ENCODE measurements around the gene NUP43.
"Not testable (repeated sequence)": the region's sequence is repeated elsewhere in the genome, so short reads cannot be mapped to it uniquely, and the experiment has no call there.

NUP43 gene

DNA sequence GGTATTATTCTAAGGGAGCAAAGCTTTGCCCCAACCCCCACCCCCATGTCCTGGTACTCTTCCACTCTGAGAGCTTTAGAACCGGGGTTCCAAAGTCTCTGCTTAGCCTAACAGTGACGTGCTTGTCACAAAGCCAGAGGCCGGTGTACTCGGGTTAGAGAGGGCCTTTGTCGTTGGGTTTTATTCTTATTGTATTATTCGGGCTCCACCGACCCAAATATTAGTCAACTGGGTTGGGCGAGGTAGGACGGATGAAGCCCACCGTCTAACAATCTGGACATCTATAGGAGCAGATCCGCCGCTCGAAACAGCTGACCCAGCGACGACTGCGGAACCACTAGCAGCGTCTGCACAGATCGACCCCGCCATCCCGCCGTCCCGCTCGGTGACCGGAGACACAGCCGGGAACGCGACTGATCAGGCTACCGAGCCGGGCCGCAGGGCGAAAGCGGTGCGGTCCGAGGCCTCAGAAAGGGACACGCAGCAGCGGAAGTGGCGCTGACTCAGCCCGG is 2.8 kb upstream of the NUP43 start:
- DNase-seq (ENCODE audit: low spot score): not testable (repeated sequence)

DNA sequence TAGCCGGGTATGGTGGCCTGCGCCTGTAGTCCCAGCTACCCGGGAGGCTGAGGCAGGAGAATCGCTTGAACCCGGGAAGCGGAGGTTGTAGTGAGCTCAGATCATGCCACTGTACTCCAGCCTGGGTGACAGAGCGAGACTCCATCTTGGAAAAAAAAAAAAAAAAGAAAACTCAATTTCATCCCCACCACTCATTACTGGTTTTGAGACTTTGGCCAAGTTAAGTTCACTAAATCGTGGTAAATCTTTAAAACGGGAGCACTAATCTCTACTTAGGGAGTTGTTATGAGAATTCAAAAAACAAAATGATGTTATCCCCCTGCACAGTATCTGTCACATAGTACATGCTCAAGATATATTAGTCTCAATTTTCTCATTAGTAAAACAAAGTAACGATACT is 1.1 kb downstream of the NUP43 start:
- not testable (repeated sequence) for DNase-seq (ENCODE audit: low spot score)

DNA sequence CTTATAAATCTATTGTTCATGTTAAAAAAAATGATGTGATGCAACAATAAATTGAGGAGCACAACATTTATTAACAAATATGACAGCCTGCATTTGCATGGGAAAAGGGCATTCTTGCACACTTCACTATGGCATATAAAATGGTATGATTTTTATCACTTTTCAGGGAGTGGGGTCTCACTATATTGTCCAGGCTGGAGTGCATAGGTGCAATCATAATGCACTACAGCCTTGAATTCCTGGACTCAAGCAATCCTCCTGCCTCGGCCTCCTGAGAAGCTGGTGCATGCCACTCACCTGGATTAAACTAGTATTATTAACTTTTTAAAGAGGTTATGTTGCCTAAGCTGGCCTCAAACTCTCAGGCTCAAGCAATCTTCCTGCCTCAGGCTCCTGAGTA is 11.4 kb downstream of the NUP43 start:
- no peak for DNase-seq (ENCODE audit: low spot score)

DNA sequence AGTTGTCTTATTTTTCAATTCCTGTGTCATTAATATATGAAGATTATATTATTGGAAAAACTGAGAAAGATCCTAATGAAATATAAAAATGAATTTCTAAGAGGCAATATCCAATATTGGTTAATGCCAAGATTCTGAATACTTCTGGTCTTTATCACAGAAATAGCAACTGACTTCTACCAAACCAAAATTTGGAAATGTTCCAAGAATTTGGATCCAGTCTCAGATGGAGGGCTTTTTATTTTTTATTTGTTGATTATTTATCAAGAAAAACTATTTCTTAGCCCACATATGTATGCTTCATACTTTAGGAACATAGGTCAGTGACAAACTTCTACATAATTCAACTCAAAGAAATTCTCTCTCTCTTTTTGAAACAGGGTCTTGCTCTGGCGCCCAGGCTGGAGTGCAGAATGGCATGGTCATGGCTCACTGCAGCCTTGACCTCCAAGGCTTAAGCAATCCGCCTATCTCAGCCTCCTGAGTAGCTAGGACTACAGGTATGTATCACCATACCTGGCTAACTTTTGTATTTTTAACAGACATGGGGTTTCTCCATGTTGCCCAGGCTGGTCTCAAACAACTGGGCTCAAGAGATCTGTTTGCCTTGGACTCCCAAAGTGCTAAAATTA is 13.1 kb downstream of the NUP43 start:
- DNase-seq (ENCODE audit: low spot score): no peak

DNA sequence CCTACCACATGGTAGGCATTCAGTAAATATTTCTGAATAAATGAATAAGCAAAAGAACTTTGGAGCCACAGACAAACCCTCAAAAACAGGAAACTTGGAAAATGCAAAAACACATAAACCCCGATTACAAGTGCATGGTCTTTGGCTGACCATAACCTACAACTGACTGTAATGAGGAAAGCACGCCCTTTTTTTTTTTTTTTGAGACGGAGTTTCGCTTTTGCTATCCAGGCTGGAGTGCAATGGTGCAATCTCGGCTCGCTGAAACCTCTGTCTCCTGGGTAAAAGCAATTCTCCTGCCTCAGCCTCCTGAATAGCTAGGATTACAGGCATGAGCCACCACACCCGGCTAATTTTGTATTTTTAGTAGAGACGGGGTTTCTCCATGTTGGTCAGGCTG is 16.5 kb downstream of the NUP43 start:
- DNase-seq (ENCODE audit: low spot score): no peak

DNA sequence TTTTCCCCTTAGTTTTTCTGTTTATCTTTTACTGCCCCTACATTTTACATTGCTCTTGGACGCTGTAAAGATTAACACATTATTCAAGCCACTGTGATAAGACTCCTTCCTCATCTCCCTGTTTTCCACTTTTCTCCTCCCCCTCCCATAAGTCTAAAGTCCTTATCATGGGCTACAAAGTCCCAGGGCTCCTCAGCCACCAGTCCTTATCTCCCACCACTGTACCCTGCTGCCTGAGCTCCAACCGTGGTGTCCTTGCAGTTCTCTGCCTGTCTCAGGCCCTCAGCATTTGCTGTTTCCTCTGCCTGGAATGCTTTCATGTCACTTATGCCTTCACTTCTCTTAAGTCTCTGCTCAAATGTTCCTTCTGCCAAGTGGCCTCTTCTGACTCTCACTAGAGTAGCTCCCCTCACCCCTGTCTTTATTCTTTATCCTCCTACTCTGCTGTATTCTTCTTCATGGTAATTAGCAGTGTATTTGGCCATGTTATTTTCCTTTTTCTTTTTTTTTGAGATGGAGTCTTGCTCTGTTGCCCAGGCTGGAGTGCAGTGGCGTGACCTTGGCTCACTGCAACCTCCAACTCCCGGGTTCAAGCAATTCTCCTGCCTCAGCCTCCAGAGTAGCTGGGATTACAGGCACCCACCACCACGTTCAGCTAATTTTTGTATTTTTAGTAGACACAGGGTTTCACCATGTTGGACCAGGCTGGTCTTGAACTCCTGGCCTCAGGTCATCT is 17.7 kb downstream of the NUP43 start:
- no peak for DNase-seq (ENCODE audit: low spot score)

DNA sequence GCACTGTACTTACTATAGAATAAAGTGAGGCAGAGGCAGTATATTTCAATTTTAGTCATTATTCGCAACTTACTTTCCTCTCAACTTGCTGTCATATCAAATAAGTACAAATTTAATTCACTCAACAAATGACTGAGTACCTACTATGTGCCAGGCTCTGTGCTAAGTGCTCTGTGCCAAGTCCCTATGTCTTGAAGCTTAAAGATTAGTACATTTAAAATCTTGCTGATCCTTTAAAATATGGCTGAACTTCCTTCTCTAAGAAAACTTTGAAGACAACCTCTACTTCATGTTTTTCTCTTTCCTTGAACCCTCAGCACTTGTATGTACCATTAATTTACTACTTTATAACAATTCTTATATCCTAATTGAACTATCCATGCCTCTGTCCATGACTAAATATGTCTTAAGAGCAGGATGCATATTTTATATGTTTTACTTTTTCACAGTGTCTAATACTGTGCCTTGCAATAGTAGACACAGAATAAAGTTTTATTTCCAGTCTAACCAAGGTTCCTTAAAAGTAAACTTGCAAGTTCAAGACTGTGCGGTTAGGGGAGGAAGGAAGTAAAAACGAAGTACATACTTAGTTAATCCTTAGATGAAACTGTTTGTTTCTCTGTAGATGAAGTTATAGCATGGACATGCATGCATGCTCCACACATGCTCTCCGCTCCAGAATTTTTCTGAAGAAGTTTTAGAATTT is 18.4 kb downstream of the NUP43 start:
- no peak for DNase-seq (ENCODE audit: low spot score)

DNA sequence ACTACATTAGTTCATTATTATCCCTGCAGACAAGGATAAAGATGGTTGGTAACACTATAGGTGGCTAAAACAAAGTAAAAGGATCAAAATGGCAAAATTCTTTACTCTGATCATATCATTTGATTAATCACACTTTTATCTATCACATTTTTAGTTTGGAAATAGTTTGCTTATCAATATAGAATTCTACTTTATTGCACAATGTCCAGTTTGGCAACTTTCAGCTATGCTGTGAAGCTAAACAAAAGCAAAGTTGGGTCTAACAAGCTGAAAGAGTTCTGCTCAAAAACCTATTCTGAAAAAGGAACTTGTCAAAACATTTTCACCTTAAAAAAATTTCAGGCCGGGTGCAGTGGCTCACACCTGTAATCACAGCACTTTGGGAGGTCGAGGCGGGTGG is 20.5 kb downstream of the NUP43 start:
- no peak for DNase-seq (ENCODE audit: low spot score)

DNA sequence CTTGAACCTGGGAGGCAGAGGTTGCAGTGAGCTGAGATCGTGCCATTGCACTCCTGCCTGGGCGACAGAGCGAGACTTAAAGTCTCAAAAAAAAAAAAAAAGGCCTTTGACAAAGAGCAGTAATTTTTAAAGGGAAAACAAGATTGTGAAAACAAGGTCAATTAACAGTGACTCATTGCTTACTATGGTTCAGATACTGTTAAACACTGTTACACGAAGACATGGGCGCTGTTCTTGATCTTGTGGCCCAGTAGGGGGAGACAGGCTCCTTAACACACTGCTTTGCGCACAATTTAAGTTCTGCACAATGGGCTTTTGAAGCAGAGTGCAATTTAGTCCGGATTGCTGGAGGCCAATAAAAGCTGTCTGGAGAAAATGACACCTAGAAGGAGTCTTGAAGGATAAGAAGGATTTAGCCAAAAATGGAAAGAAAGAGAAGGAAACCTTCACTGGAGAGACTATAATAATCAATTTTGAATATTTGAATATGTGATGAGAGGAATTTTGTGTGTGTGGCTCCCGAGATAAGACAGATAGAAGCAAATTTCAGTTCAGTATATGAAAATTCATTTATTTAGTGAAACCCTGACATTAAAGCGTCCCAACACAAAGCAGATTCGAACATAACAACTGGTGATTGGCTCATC is 22.4 kb downstream of the NUP43 start:
- DNase-seq (ENCODE audit: low spot score): peak; percentile 64

DNA sequence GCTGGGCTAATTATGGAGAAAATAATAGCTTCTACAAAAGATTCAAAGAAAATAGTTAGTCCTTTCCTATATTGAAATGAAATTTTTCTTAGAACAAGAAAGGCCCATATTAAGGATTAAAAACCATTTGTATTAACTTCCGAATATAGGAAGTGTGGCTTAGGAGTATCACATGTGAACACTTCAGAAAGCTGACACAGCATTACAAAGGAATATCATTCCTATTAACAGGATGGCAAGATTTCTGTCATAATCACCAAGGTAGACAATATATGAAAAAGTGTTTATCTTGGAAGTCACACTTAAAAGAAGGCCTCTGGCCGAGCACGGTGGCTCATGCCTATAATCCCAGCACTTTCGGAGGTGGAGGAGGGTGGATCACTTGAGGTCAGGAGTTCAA is 23.1 kb downstream of the NUP43 start:
- no peak for DNase-seq (ENCODE audit: low spot score)

DNA sequence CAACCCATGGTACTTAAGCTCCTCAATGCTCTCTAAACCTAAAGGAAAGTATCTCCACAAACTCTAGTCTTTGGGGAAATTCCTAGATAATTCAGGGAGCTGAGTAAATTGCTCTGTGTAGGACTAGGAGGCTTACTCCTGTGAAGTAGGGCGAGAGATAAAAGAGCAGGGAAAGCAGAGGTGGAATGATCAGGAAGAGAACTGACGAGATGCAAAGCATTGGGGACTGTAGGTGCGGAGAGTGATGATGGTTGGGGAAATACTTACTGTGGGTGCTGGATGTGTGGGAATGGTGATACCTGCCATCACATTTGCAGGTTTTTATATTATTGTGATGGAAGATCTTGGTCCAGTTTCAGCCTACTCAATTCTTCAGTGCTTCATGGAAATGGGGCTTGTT is 26.8 kb downstream of the NUP43 start:
- DNase-seq (ENCODE audit: low spot score): no peak

DNA sequence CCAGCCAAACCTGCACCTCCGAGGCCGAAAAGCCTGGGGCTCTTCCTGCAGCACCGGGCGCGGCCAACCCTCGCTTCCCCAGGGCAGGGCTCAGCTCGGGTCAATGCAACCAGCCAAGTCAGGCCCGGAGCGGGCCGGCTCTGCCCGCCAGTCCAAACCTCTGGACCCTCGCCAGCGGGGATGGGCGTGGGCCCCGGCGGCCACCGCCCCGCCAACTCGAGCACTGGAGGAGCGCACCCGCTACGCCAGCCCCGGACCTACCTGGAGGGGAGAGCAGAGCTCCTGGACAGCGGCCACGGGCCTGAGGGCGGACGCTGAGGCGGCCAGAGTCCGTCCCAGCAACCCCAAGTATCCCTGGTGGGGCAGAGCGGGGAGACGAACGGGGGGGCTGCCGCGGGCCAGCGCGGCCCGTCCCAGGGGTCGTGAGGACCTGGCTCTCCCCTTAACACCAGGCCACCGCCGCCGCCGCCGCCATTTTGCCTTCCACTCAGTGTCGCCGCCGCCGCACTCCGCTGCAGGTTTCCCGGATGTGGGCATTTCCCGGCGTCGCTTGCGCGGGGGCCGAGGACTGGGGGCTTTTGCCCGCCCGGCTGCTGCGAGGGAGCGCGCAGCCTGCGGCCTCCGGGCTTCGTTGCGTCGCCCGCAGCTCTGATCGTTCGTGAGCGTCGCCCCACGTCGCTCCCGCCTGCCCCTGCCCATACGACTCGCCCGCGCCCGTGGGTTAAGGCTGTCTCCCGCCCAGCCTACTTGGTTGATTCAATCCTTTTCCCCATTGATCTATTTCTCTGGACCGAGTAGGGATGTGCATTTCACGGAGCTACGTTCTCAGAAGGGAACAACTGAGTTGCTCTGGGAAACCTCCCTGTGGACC is 28.5 kb downstream of the NUP43 start, which contains the start of gene LATS1:
TSS of gene LATS1 (minus strand) at position 514 of the 871 bp plus-strand sequence. CDS start 15,975 bp downstream, outside the sequence.
- peak; percentile 91 for DNase-seq (ENCODE audit: low spot score)

DNA sequence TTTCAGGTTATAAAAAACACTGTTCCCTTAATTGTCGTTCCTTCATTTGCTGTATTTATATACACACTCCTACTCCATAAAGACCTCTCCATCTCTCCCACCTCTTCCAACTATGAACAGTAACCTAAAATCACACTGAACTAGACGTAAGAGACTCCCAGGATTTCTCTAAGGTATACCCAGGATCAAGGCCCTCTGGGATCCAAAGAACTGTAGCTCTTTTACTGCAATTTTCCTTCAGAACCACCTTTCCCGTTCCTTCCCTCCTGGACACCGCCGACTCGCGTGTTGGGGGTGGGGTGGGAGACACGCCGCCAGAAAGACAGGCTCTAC is 29.1 kb downstream of the NUP43 start:
- no peak for DNase-seq (ENCODE audit: low spot score)

DNA sequence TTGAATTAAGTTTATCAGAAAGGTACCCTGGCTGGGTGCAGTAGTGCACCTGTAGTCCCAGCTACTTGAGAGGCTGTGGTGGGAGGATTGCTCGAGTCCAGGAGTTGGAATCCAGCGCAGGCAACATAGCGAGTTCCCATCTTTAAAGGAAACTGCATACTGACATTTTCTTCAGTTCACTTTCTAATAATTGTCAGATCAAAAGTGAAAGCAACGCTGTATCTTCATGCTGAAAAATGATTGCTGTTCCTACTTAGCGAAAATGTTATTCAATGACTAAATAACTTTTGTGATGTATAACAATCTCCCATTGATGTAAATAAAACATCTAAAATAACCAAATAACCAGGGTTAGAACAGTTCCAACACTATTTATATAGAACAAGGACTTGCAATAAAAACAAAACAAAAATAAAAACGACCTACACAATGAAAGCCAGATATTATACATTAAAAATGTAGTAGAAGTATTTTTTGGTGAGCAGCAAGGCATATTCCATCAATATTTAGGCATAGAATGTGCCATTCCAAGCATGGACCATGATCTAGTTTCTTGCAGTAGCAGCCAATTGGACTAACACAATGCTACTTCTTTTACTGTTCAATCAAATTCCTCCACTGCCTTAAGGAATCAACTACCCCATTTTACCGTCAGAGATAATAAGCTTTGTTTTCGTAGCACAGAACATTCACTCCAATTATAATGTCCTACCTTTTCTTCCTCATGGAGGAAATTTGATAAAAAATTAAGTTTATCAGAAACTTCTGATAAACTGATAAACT is 30.0 kb downstream of the NUP43 start:
- DNase-seq (ENCODE audit: low spot score): peak; percentile 33

DNA sequence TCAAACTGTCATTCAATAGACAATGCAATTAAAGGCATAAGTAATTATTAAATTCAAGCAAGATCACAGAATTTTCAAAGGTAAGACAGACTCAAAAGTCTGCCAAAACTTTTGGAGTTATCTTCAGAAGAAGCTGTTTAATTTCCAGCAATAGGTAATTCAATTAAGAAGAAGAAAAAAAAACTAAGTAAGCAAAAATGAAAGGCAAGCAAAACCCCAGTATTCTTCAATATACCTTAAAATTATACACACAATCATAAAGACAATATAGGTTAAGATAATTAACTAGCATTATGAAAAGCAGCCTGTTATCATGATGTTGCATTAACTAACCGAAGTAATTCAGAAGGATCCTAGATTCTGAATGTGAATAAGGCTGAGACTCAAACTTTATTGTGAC is 31.9 kb downstream of the NUP43 start:
- DNase-seq (ENCODE audit: low spot score): no peak

DNA sequence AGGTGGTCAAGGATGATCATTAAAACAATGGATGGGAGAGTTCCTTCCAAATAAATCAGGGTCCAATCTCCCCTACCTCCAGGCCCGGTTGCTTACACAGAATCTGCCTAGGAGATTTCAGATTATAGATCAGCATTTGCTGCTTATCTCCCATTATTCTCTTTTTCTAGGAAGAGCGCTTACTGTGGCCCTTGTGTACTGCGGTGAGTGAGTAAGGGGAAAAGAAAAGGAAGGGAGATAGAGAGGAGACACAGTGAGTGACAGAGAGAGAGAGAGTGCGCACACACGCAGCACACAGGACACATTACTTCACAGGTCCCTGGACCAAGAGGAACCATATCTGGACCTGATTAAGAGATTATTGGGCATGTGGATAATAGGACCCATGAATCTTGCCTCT is 34.6 kb downstream of the NUP43 start:
- DNase-seq (ENCODE audit: low spot score): no peak

DNA sequence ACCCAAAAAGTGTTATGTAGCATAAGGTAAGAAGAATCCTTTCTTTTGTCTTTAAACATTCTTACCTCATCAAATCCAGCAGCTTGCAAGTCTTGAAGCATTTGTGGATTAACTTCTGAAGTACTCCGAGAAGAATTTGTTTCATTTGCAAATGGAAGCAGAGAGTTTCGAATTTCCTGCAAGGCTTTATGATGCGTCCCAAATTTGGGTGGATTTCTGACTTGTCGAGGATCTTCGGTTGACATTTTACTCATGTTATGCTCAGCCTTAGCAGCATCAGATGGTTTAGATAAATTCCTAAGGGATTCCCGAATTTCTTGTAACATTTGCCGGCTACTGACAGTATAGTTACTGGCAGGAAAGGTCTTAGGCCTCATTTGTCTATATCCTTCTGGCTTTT is 44.6 kb downstream of the NUP43 start:
- peak; percentile 10 for DNase-seq (ENCODE audit: low spot score)

DNA sequence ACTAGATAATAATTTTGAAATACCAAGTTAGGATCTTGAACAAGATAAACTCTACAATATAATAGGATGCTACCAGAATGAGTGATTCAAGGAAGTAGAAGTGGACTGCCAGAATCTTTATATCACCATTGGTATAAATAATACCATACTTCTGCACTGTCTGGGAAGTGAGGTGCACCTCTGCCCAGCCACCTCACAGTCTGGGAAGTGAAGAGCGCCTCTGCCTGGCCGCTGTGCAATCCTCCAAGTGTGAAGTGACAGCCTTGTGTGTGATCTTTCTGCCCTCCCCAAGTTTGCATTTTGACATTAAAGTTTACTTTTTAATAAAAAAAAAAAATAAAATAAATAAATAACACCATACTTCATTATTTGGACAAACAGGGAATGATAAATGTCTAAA is 47.2 kb downstream of the NUP43 start:
- DNase-seq (ENCODE audit: low spot score): no peak

DNA sequence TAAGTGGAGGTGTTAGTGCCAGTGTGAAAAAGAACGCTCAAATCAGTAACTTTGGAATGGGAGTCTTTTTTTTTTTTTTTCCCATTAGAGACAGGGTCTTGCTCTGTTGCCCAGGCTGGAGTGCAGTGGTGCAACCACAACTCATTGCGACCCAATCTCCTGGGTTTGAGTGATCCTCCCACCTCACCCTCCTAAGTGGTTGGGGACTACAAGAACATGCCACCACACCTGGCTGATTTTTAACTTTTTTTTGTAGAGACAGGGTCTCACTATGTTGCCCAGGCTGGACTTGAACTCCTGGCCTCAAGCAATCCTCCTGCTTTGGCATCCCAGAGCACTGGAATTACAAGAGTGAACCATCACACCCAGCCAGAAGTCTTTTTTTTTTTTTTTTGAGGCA is 48.2 kb downstream of the NUP43 start:
- DNase-seq (ENCODE audit: low spot score): no peak

DNA sequence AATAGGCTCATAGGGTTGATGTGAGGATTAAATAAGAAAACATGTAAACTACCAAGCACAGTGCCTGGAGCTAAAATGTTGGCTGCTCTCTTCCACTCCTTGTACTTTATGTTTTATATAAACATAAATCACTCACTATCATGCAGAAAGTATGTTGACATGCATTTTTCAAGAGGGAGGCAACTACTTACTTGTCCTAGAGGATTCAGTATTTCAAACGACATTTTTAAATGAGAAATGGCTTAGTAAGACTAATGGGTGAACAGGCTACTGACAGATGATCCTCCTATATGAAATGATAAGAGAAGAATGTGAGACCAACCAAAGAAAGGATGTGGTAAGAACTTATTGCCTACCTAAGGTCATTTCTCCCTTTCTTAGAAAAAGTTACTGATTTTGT is 49.4 kb downstream of the NUP43 start:
- DNase-seq (ENCODE audit: low spot score): peak; percentile 37

DNA sequence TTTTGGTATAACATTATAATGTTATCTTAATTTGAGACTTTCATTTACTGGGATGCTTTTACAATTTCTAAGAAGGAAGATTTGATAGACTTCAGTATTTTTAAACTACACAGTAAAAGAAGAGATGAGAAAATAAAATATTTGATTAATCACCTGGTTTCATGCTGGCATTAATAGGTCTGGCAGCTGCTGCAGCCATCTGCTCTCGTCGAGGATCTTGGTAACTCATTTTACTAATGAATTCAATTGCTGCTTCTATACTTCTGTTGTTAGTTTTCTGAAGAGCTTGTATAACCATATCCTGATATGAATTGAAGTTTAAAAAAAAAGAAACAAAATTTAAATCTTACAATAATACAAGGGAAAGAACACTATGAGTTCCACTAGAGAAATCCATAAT is 51.4 kb downstream of the NUP43 start:
- DNase-seq (ENCODE audit: low spot score): no peak

Data from AG08396 (cell line).